Activated CD4-positive, alpha-beta T cell treated with anti-CD3 and anti-CD28 coated beads for 48 hours (primary cell): Measurements from ENCODE around the gene IRF5.
A peak's percentile ranks its signal among the peaks of the same experiment; 100 is the strongest.

Source experiments
- DNase-seq: peaks from one replicate; pipeline ENCODE4 v3.0.0-alpha.2; 2020

Gene IRF5

DNA sequence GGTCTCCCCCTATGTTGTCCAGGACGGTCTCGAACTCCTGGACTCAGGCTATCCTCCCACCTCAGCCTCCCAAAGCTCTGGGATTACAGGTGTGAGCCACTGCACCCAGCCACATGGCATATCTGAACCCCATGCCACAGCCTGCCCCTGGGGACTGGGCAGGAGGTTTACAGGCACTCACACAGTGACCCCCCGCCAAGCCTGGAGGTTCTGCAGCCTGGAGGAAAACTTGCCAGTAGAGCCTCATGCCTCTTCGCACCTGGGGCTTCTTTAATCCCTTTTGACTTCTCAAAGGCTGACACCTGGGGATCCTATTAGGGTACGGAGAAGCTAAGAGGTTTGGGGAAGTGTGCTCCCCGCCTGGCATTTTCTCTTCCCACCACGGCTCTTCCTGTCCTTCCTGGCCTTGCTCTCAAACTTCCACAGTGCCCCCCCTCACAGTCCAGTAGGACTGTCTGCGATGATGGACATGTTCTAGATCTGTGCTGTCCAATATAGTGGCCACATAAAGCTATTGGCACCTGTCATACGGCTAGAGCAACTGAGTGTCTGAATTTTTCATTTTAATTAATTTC is 15.8 kb upstream of the IRF5 start:
- DNase-seq, result no peak

DNA sequence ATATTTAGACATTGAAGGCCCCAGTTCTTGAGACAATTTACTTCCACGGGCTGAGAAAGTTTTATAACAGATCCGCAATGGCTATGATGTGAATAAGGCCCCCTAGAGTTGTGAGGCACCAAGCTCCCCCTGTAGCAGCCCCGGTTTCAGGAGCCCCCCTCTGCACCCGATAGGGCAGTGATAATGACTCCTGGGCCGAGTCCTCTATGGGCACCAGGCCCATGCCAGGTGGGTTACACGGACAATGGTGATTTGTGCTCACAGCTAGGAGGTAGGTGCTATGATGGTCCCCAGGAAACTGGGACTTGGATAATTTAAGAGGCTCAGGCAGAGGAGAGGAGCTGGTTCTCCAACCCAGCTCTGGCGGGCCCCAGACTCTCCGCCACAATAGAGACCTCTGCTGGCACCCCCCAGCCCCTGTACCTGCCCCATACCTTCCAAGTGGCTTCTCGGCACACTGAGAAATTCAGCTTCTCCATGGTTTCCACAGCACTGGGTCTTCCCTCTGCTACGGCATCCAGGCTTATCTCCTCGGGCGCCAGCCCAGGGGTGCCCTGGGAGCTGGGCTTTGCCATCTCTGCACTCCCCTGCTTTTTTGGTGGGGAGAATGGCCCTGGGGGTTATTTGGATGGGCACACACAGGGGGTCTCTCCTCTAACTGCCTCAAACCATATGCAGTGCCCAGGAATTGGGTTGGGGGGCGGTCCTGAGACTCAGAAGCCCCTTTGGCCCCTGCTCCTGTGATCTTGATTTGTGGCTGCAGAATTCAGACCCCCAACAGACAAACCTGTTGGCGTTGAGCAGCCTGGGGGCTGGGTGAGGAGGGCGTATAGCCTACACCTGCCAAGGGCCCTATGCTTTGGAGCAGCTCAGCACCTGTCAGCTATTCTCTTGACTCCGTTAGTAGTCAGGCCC is 15.0 kb upstream of the IRF5 start:
- DNase-seq, result no peak

DNA sequence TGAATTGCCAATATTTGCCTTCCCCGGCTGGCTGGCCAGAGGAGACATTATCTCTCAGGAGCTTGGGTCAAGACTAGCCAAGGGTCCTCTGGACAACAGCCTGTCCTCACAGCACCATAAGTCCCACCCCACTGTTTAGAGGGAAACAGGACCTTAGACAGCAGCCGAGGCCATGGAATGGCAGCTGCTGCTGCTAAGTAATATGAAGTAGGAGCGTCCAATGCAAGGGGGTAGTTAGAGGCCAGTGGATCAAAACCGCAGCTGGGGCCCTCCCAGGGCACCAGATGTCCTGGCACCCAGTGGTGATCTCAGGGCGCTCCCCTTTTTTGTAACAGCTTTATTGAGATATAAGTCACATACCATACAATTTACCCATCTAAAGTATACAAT is 14.3 kb upstream of the IRF5 start:
- DNase-seq, result no peak

DNA sequence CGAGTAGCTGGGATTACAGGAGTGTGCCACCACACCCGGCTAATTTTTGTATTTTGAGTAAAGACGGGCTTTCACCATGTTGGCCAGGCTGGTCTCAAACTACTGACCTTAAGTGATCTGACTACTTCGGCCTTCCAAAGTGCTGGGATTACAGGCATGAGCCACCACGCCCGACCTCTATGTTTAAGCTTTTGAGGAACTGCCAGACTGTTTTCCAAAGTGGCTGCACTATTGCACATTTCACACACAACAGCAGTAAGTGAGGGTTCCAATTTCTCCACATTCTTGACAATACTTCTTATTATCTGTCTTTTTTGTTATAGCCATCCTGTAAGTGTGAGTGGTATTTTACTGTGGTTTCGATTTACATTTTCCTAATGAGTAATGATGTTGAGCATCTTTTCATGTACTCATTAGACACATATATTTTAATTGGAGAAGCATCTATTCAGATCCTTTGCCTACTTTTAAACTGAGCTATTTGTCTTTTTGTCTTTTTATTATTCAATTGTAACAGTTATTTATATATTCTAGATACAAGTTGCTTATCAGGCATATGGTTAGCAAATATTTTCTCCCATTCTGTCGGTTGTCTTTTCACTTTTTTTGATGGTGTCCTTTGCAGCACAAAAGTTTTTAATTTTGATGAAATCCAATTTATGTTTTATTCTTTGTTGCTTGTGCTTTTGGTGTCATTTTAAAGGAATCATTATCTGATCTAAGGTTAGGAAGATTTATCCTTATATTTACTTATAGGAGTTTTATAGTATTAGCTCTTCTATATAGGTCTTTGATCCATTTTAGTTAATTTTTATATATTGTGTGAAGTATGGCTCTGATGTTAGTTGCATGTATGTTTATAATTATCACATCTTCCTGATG is 12.8 kb upstream of the IRF5 start:
- DNase-seq, result no peak

DNA sequence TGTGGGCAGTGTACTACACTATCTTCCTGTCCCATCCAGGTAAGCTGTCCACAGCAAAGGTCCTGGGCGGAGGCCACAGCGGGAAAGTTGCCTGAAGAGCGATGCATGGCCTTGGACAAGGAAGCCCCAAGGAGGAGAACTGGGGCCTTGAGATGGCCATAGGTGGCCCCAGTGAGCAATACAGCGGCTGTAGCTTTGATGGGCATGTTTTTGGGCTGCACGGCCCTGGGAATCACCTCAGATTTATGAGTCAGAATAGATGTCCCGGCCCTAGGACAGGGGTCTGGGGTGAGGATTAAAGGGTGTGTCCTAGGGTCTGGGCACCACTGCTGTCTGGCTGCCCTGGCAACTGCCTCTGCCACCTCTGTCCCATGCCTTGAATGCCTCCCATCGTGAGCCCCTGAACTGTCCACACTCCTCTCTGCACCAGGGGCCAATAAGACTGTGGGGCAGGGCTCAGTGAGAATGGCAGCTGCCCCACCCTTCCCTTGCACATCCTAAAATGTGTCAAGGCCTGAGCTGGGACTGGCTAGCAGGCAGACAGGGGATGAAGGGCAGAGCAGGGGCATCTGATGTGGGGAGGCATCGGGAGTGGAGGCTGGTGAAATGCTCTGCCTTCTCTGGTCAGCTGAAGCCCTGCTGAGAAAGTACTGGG is 9.4 kb upstream of the IRF5 start:
- DNase-seq, result no peak

DNA sequence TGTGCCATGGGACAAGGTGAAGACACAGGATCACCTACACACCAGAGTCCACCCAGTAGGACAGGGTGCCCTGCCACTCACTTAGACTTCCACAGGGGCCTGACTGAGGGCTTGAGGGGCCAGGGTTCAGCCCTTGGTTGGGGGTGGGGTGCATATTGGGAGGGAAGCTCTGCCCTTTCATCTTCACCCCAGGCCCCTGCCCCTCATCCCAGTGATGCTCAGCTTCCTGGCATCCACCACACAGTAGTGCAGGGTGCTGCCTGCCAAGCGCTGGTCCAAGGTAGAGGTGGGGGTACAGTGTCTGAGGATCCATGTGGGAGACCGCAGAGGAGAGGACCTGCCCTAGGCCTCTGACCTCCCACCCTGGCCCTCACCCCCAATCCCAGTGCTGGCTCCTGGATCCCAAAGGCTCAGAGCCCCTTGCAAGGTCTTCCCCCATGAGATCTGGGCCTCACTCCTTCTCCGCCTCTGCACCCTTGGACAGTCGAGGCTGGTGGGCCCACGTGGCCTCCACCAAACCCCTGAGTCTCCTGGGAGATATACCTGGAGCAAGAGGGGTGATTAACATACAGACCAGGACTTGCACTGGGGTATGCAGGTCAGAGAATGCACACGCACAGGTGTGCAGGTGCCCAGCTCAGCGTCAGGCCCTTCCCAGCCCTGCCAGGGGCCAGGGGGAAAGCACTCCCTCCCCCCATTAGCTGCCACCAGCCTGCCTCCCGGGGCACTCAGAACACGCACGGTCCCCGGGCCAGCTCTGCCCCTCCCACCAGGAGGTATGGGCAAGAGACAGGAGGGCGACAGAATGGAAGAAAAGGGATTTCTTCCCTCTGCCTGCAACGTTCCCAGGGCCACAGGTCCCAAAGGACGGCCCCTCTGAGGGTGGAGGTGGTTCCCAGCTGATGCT is 8.6 kb upstream of the IRF5 start:
- DNase-seq, result no peak

DNA sequence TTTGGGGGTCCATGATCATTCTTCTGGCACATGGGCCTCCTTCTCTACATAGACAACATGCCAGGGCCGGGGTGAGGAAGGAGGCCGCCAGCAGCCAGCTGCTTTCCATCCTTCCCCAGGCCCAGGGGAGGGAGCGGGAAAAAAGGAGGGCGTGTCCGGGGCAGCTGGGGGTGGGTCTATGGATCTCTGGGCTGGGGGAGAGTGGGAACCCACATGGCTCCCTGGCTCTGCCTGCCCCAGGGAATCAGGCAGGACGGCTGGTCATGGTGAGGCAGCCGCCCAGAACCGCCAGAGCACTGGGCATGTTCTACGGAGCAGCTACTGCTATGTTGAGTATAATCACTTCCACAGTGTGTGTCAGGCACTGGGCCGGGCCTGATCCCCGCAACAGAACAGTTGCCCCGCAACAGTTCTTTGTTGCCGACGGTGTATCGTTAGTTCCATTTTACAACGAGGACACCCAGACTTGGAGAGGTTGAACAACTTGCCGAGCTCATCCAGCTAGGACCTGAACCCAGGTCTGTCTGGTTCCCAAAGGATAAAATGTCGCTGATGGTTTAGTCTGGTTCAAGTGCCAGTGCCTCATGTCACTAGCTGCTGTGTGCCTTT is 6.4 kb upstream of the IRF5 start:
- DNase-seq, result no peak

DNA sequence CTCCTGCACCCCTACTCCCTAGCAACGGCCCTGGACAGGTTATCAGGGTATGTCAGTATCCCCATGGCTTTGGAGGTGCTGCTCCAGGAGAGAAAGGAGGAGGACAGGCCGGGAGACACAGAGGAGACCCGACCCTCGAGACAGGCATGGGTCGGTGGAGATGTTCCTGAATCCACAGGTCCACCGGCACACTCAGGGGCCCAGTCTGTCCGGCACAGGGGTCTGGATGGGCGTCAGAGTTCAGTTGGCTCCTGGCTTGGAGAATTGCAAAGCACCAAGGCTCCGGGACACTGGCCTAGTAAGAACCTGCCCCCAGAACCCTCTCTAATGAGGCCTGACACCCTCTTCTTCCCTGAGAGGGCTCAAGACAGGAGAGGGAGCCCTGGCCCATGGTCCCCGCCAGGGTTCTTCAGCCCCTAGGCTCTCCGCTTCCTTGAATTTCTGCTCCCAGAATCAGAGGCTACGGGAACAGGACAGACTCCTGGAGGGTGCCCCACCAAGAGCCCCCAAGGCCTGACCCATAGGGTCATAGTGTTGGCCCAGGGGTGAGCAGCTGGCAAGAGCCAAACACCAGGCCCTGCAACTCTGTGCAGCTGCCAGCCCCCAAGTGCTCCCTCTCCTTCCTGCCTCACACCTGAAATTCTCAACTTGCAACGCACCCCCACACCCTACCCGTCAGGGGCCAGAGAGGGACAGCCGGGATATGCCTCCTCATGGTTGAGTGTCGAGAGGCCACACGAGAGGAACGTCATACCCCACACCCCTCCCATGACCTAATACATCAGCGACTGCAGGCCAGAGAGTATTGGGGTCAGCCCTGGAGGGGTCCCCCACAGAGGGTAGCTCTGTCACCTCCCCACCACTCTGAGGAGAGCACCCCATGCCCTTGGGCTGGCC is 5.5 kb upstream of the IRF5 start:
- no peak for DNase-seq

DNA sequence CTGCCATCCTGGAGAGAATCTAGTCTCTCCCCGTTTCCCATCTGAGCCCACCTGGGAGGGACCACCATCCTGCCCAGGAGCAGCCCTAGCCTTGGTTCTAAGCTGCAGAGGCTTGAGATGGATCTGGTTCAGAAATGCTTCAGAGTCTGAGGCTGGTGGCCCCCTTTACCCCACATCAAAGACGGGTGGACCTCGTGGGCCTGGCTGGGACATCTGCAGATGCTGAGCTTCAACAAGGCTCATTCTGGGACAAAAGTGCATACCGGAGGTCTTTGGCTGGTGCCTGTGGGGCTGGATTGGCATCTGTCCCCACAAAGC is 4.9 kb upstream of the IRF5 start:
- no peak for DNase-seq

DNA sequence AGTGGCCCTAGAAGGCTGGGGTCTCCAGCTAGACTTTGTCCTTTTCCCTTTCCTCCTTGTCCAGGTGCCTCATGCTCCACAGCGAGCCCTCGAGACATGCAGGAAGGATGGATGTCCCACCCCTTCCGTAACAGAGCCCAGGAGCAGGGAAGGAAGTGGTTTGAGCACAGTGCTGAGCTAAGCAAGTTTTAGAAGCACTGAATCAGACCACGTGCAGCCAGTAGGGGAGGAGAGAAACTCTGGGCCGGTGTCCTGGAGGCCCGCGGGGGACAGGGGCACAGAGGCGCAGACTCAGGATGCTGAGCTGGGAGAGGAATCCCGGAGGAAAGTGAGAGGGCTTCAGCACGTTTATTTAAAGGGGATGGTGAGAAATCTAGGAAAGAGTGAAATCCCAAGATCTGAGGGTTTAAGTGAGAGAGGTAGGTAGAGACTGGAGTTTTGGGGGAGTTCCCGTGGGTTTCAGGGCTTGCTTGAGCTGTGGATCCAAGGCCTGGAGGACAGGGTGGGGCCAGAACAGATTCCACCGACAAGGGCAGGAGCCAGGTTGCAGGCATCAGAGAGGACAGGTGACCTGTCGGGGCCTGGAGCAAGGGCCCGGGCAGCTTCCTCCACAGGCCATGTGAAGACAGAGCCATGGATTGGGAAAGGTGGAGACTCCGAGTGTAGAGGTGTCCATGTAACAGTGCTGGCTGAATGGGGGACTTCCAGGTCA is 4.4 kb upstream of the IRF5 start:
- peak; percentile 51 for DNase-seq

DNA sequence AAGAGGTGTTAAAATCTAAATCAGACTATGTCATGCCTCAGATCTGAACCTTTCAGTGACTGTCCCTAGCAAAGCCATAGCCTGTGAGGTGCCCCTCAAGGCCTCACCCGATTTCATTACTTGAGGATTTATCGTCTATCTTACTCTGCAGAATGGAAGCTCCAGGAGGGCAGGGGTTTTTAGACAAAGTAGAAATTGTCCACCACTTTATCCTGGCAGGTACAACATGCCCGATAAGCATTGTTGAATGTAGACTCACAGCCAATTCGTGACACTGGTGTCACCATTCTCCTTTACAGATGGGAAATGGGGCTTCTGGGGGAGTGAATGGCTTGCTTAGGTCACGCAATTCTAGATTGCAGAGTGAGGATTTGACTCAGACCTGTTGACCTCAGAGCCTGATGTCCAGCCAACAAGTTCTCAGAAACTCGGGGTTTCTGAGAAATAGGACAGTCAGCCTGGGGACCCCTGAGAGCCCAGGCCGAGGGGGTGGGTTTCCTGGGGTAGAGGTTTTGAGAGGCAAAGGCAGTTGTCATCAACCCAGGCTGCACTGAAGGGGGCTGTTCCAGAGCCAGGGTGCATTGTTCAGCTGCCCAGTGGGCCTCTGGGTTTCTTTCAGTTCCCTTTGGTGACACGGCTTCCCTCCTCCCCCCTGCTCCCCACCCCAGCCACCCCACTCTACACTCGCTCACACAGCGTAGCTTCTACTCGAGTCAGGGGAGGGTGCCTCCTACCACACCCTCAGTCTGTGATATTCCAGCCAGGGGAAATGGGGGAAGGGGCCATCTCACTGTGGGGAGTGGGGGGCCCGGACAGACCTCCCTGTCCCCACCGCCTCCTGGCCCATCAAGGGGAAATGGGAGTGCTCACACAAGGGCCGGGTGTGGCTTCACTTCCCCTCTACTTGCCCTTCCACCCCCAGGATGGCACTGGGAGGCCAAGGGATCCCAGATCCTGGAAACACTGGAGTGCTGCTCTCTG is 3.1 kb upstream of the IRF5 start:
- DNase-seq, result no peak

DNA sequence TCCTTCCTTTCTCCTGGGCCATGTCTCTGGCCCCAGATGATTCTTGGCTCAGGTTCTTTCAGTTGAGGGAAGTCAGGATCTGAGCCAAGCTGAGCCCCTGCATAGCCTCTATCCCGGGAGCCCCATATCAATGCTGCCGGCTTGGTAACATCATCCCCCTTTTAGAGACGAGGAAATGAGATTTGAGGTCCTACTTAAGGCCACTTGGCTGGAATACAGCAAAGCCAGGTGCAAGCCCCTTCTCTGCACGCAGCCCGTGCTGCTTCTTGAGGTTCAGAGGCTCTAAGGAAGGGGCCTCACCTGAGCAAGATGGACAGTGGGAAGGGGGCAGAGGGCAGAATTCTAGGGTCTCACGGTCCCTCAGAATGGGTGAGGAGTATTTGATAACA is 2.4 kb upstream of the IRF5 start:
- DNase-seq, result no peak

DNA sequence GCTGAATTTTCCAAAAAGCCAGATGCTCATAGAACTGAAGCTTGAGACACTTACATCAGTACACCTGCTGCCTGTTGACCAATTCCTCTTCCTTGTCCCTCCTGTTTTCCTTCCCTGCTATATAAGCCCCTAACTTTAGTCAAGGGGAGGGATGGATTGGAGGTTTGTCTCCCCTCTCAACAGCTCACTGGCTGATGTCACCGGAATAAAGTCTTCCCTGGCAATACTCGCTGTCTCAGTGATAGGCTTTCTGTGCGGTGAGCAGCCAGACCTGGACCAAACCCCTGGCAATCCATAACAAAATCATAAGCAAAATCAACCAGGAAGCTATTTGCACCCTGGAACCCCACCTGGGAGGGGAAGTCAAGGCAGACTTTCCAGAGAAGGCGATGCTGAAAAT is 929 bp upstream of the IRF5 start:
- no peak for DNase-seq

DNA sequence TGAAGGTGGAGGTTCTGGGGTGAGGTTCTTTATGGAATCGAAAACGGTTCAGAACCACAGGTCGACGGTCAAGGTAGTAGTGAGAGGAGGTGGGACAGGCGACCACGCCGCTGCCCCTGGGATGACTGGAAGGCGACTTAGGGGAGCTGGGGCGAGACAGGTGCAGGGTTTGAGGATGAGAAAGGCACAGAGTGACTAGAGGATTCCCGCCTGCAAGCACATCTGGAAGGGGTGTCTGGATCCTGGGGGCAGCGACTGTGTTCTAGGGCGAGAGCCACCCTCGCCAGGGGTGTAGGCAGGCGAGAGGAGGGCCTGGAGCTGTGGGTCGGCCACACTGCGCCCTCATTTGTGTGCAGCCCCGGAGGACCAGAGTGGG is 468 bp upstream of the IRF5 start:
- DNase-seq, result no peak

DNA sequence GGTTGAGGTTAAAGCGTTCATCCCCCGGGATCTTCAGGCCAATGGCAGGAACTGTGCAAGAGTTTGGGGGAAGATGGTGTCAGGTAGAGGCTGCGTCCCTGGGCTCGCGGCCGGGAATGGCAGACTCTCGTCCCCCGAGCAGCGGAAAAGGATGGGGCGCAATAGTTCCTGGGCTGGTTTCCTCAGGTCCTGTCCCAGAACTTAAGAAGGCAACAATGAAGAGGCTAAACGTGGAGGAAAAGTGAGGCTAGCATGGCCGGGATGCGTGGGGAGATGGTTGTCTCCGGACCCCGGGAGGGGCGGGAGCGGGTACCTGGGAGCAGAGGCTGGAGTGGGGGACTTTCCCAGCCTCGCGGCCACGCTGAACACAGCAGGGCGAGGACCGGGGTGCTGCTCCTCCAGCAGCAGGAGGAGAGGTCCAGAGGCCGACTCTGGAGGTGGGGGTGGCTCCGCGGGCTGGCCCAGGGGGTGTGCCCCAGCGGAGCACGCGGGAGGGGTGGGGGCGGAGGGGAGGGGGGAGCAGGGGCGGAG is 882 bp downstream of the IRF5 start:
- no peak for DNase-seq

DNA sequence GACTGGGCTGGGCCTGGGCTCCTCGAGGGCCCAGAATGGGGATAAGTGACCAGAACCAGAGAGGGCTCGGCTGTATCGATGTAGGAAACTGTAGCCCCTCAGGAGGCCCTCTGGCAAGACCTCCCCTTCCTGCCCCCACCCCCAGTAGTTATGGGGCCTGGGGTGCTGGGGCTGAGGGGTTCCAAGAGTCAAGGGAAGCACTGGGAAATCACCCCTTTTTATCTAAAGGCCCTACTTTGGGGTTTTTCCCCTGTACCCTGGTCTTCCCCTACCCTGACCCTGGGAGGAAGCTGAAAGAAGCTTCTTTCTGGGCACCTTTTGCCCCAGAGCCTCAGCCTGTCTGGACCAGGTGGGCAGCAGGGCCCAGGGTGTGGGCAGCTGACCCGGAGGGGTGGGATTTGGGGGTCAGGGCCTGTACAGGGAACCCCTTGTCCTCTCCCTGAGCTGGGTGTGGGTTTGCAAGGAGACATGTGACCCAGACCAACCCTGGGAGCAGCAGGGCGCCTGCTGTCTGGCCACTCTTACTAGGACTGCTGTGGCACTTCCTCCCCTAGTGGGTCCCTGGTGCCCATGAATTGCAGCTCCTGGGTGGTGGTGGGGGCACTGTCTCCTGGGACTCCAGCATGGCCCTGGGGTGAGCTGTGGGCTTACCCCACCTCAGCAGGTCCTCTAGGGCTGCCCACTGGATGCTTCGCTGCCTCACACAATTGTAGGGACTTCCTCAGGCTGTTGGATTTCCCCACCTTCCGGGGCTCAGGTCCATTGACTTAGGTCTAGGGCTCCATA is 1.5 kb downstream of the IRF5 start:
- no peak for DNase-seq

DNA sequence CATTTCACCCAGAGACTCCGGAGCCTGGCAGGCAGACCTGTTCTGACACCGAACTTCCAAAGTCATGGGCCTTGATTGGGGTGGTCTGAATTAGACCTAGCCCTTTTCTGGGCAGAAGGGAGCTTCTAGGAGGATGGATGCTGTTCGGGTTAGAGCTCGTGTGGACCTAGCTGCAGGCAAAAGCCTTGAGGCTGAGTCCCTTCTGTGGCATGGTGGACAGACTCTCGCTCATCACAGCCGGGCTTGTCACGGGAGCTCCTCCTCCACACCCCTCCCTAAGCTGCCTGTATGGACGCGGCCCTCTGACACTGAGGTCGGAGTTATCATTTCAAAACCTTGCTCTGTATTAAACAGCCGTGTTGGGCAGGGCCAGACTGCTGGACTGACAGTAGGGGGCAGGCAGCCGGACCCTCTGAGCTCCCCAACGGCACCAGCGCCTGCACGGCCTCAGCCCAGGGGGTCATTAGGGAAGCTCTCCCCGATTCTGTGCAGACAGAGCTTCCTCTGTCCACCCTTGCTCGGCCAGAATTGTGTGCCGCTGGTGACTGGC is 2.2 kb downstream of the IRF5 start:
- DNase-seq, result no peak
